Left kidney (tissue), 8 donors: ENCODE results near the gene PNMA6F. TPM values are rescaled to one million over a fixed set of nuclear protein-coding genes. Genes with fewer than 3 reads are reported as not detected.

Experiments
- DNase-seq: peaks from one replicate; pipeline ENCODE4 v3.0.0-alpha.2; 2013
- long read RNA-seq, 8 donors: transcript quantifications; one replicate each; lab custom pipeline, GENCODE V29; 2026
- polyA plus RNA-seq: library from polyadenylated mRNA; unstranded; fragments of 120-200 nt; gene quantifications from one replicate; pipeline ENCODE4 v1.2.1, GENCODE V29; 2013; ENCODE audit not compliant: insufficient read length

Gene PNMA6F
- 0.15 TPM for polyA plus RNA-seq
- long read RNA-seq, donor 1, result 0 reads
- long read RNA-seq, donor 2, result 0 reads
- long read RNA-seq, donor 3, result 0 reads
- long read RNA-seq, donor 4, result 0 reads
- long read RNA-seq, donor 5, result 0 reads
- long read RNA-seq, donor 6, result 0 reads
- long read RNA-seq, donor 7, result 0 reads
- long read RNA-seq, donor 8, result 0 reads

DNA sequence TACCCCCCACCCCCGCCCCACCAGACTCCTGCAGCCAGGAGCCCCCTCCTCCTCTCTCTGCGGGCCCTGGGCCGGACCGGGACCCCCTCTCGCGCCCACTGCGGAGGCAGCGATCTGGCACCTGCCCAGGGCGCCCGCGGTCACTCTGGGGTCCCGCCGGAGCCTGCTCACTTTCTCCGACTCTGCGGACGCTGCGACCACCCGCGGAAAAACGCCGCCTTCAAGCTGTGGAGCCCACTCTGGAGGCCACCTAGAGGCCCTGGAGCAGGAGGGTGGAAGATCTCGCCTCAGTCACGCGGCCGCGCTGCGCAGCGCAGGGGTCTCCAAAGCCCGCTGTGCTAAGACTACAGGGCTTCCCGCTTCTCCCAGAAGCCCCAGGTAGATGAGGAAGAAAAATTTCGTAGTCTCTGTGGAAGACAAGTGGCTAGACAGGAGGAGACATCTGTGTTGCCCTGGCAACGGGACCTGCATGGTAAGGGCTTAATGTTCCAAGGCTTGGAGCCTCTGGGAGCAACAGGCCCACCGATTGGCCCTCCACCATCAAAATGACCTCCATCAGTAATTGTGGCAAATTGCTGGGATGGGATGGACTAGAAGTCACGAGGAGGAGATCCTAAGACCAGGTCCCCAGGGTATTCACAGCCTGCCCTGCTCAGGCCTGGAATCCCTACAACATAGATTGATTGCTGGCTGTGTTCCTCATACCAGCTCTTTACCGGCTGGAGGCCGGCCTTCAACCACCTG lies at the start of gene PNMA6F:
Gene PNMA6F (minus strand): TSS at position 387 of the 744 bp plus-strand sequence. CDS start 1,093 bp downstream, outside the sequence.
- no peak for DNase-seq

DNA sequence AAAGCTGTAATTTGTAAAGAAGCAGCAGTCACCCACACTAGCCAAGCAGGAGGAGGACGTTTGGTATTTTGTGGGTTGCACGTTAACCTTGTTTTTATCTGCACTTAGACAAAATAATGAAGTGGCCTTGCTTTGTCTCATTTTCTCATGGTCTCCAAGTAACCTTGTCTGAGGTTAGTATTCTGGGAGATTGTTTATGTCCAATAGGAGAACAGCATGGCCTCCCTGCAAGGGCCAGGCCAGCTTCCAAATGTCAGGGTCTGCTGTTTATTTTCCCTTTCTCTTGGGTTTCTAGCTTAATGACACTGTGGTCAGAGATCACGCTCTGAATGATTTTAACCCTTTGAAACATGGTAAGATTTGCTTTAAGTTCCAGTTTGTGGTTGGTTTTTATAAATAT lies 49.7 kb upstream of the PNMA6F start:
- DNase-seq, result no peak

DNA sequence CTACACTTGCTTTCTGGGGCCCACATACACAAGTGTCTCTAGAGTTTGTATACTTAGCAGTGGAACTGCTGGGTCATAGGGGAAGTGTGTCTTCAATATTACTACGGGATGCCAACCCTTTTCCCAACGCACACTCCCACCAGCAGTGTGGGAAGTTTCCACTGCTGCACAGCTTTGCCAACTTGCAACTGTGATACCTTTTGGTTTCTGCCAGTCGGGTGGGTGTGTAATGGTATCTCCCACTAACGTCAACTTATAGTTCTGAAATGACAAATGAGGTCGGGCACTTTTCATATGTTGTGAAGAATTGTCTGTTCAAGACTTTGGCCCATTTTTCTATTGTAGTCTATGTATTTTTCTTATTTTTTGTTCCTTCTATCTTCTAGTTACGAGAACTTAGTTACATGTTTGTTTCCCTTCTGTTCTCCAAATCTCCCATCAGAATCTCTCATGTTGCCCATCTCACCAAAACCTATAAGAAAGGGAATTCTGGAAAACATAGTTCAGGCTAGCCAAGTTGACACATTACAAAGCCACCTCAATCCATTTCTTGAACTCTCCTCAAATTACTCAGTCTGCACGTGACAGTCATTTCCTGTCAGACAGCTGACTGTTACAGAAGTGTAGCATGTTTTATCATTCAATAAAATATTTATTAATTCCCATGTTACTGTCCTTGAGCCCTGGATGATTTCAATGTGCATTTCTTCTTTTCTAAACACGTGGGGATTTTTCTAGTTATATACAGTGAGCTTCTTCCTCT lies 48.9 kb upstream of the PNMA6F start:
- no peak for DNase-seq

DNA sequence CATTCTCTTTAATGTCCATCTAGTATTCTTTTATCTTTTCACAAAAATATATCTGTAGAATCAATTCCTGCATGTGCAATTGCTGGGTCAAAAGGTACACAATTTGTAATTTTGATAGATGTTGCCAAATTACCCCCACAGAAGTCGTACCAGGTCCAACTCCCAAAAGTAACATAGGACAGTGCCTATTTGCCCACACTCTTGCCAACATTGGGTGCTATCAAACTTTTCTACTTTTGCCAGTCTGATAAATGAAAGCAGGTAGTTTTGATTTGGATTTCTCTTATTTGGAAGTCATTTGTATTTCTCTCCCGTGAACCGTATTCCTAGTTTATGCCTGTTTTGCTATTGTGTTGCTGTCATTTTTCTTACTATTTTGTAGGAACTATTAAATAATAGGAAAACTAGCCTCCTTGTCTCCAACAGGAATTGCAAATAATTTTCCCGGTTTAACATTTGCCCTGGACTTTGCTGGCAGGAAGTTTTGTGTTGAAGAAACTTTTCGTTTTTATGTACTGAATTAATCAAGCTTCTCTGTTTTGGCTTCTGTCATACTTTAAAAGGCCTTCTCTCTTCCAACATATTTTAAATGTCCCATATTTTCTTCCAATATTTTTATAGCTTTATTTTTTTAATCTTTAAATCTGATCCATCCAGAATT lies 45.4 kb upstream of the PNMA6F start:
- DNase-seq, result no peak

DNA sequence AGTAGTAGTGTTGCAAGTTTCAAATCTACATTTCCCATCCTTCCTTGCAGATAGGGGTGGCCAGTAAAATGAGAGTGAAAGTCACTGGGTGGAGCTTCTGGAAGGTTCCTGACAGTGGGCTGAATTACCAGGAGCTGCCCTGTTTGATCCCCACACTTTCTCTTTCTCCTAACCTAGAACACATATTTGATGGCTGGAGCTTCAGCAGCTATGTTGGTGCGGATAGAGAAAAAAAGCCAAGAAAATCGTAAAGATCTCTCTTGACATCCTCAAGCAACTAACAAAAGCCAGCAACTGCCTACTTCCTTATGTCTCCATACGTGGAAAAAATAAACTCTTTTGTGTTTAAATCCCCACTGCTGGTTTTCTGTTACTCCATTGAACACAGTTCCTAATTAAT lies 44.6 kb upstream of the PNMA6F start:
- DNase-seq, result no peak

DNA sequence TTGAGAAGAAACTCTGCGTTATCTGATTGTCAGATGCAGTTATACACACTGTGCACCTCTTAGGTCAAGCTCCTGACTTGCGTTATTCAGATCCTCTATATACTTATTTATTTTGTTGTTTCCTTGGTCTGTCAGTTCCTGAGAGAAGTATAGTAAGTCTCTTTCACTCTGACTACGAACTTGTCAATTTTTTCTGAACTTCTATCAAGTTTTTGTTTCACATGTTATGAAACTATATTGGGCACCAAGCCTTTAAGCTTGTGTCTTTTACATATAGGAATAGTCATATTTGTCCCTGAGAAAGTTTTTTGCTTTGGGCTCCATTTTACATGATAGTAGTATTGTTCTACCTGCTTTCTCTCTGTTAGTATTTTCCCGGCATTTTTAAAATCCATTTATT lies 44.1 kb upstream of the PNMA6F start:
- no peak for DNase-seq

DNA sequence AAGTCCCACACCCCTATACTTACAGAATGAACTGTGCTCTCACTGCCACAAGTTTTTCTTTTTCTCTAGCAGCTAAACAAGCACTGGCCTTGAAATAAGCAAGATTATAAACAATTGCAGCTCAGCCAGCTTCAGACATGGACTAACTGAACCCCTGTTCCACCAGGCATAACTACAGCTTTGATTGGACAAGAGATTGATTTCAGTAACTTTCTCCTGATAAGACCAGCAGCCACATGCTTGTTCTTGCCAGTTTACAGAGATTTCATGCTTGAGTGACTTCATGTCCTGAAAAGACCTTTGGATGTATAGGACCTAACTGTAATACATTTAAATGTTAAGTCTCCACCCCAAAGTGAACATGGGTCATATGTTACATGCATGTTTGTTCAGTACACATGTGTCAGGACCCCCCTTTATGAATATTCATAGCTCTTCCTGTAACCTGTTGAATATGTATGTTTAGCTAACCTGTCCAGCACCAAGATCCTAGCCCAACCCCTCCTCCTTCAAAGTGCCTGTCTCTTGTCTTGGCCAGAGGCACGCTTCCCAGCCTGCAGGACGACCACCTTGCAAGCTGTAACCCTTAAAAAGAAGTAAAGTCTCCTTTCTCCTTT lies 40.3 kb upstream of the PNMA6F start:
- no peak for DNase-seq

DNA sequence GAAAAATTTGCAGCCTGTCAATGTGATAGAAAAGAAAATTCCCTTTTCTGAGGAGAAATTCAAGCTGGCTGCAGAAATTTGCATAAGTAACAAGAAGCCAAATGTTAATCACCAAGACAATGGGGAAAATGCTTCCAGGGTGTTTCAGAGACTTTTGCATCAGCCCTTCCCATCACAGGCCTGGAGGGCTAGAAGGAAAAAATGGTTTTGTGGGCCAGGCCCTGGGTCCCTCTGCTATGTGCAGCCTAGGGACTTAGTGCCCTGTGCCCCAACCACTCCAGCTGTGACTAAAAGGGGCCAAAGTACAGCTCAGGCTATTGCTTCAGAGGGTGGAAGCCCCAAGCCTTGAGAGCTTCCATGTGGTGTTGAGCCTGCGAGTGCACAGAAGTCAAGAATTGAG lies 36.3 kb upstream of the PNMA6F start:
- no peak for DNase-seq

DNA sequence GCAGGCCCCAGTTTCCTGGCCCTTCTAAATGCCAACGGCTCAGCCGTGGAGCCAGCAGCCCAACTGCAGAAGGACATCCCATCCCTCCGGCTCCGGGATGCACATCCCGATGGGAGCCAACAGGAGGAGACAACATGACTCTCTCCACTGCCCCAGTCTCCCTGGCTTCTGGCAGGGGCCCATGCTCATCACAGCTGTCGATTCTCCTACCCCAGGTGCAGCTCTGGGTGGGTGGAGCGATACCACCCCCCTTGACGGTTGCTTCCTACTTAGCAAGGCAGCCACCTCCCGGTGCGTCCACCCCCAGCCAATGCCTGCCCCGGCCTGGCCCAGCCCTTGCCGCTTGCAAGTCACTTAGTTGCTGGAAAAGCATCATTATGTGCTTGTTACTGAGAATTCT lies 31.8 kb upstream of the PNMA6F start:
- no peak for DNase-seq

DNA sequence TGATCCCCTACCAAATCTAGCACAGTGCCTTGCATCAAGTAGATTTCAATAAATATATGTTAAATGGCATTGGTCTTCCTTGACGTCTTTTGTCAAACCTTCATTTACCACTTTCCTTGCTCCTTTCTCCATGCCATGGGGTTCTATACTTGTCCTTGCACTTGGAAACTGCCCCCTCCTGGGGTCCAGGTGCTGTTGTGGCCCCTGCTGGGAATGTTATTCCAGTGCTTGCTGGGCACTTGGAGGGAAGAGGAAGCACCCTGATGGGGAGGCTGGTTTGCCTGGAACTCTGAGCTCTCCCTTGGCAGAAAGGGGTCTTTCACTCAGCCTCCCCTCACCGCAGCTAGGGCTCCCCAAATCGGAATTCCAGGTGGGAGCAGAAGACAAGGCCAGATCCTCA lies 31.3 kb upstream of the PNMA6F start:
- no peak for DNase-seq

DNA sequence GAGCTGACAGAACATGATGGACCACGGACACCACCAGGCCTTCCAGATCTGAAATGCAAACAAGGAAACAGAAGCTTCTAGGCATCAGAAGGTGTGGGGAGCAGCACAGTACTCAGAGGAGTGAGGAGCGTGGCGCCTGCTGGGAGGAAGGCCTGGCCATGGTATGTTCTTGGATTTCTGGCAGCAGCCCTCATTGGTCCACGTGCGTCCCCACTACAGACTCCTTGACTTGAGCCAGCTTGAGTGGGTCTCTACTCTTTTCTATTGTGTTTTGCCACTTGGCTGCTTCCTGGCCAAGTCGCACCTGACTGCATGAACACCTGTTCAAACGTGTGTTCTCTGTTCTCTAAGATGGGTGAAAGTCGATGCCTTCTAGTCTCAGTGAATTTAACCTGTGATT lies 30.4 kb upstream of the PNMA6F start:
- no peak for DNase-seq

DNA sequence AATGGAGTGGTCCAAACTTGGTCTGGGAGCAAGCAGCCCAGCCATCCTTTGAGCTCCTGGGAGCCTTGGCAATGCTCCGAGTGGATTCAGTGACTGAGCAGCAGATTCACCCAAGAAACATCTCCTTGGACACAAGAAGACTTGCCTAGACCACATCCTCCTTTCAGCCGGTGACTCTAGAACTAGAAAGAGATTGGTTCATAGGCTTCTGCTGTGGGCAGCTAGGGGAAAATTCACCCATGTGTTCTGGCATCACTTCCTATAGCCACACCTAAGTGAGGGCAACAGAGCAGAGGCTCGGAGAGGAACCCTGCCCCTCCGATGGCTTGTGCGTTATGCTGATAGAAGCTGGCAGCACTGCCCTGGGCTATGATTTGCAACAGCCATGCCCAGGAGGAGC lies 28.4 kb upstream of the PNMA6F start:
- no peak for DNase-seq

DNA sequence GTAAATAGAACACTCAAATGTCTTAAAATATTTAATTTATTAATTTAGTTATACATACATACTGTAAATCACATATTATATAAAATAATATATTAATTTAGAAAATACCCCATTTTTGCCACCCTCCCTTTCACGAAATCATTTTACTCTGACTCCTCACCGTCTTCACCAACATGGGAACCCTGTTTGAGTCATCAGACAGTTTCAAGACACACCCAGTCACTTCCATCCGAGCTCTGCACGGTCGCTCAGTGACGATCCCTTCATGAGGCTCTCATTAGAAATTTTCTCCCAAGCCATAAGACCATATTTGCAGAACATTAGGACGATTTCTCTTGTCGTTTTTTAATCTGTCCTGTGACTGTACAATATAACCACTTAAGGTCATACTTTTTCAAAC lies 26.9 kb upstream of the PNMA6F start:
- DNase-seq, result no peak

DNA sequence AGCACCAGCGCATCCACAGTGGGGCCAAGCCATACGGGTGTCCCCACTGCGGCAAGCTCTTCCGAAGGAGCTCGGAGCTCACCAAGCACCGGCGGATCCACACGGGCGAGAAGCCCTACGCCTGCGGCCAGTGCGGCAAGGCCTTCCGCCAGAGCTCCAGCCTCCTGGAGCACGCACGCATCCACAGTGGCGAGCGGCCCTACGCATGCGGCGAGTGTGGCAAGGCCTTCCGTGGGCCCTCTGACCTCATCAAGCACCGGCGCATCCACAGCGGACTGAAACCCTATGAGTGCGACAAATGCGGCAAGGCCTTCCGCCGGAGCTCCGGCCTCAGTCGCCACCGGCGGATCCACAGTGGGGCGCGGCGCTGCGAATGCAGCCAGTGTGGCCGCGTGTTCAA lies 26.0 kb upstream of the PNMA6F start:
- DNase-seq, result no peak

DNA sequence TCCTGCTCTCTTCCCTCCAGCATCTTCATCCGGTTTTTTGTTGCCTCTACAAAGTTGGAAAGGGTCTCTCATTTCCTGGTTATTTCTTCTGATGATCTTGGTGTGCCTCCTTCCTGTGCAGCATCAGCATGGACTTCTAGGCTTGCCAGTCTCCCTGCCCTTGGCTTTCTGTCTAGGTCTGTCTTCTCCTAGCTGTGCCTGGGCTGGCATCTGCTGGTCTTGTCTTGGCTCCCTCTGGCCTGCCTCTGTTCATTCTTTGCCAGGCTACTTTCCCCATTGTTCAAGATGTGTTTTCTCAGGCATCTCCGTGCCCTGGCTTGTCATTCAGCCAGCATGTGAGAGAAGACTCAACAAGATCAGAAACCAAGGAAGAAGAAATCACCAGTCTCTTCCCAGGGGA lies 22.1 kb upstream of the PNMA6F start:
- no peak for DNase-seq

DNA sequence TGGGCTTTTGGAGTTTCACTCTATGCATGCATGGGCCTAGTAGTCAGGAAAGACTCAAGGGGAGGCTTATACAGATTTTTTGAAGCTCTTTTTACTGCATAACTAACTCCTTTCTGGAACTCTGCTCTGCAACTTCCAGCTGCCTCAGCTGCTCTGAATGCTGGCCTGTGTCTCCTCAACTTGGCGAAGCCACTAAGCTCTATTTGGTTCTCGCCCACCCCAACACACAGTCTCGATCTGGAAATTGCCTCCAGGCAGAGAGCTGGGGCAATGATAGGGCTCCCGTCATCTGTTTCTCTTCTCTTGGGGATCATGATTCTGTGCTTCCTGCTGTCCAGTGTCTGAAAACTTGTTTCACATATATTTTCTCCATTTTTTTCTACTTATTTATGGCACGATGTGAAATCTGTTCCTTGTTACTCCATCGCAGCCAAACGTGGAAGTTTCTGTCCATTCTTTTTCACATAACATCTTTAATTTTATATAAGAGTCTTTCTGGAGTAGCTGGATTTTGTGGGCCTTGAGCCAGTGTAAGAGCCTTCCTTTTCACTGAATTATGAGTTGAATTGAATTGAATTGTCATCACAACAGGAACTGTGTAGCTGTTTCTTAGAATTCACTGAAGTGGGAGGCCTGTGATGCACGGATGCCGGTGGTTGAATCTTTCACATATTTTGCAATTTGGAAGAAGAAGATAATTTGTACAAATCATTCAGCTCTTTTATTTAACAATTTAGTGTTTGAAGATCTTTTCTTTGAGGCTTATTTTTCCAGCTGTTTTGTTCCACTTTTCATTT lies 21.4 kb upstream of the PNMA6F start:
- no peak for DNase-seq

DNA sequence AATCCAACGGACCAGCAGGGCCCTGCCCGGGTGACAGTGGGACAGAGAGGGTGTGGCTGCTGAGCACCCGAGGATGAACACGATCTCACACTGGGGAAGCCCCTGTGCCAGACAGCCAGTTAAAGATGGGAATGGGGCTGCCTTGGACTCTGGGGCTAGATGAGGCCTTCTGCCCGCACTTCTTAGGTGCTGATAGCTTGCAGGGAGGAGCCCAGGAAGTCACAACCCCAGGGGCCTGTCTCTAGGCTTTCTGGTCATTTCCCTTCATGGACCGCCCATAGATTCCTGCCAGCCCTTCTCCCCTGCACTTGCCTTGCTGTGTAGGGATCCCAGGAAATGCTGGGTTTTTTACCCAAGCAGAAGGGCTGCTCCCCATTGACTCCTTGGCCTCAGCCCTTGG lies 18.5 kb upstream of the PNMA6F start:
- no peak for DNase-seq

DNA sequence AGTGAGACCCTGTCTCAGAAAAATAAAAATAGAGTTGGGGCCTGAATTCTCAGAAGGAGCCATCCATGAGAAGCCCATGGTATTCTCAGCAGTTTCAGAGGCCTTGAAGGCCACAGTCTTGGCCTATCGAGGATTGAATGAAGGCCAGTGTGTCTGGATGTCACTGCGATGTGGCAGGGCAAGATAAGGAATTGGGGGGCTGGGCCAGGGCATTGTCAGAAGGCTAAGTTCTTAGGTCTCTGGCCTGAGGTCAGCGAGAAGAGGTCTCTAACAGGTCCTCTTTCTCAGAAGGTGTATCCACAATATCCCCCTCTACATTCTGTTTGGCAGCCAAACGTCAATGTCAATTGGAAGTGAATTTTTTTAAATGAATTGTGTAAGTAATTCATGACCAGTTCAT lies 18.1 kb upstream of the PNMA6F start:
- no peak for DNase-seq

DNA sequence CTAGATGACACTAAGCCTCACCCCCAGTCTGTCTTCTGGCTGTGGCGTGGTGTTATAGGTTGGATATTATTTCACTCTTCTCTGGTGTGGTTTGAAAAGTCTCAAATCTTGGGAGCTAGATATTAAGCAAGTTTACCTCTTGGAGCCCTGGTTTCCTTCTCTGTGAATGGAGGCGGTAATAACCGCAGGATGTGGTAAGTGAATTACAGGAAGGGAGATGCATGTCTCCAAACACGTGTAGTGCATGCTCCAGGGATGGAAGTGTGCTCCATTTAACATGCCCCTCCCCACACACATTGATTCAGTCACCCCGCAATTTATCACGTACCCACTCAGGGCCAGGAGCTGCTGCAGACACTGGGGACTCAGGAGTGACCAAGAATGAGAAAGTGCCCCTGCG lies 17.3 kb upstream of the PNMA6F start:
- DNase-seq, result no peak

DNA sequence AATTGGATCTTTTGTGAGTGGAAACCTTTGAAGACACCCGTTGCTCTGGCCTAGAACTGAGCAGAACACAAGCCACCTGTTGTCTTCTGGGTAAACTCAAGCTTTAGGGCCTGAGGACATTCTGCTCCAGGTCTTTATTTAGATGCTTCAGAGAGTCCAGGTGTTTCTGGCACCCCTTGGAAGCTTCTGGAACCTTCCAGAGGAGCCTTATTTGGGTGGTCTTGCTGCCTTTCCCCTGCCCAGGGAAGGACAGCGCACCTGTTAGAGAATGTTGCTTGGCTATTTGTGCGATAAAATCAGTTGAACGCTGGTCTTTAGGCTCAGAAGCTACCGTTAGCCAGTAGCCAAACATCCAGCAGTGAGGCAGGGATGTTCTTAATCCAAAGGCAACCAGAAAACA lies 15.4 kb upstream of the PNMA6F start:
- no peak for DNase-seq

DNA sequence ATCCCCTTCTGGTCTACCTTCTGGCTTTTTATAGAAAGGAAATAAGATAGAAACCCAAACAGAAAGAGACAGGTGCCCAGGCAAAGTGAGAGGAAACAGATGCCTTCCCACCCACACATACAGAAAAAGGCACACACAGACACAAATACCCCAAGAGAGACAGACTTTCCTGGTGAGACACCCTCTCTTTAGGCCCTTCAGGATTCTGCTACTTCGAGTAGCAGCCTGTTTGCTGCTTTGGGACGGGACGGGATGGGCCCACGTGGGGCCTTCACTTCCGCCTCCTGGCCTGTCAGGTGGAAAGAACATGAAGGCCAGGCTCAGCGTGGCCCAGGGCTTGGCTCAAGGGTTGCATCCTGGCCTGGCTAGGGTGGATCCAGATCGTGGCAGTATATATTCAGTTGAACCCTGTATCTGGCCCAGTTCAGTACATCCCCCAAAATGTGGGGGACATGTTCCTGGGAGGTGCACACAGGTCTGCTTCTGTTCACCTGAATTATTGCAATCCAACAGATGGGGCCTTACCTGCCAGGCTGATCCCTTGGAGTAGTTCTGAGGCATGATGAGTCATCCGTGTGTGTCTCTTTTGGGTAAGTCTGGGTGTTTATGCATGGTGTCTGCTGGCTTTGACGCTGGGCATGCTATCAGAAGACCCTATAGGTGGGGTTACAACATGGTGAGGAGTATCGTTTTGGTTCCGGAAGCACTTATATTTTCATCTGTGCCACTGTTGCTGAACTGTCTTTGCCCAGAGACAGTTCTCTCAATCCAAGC lies 14.7 kb upstream of the PNMA6F start:
- DNase-seq, result no peak
